T-helper 2 cell (primary cell): Measurements from ENCODE around the gene VPS29.

Experiments used
- DNase-seq, 5 experiments: peaks; one replicate each; pipeline versions ENCODE4 v3.0.0 to v3.0.0-alpha.2; 2012 to 2022

The VPS29 gene

GRCh38 chr12:110444455-110444854 is 57.5 kb downstream of the VPS29 start:
- no peak for DNase-seq
